HPDE6-E6E7 (cell line): ENCODE results near the gene MEI4.

Experiments used
- DNase-seq: peaks from one replicate; pipeline ENCODE4 v3.0.0; 2011; ENCODE audit warnings: missing footprints; ENCODE audit errors: extremely low spot score

The MEI4 gene

DNA sequence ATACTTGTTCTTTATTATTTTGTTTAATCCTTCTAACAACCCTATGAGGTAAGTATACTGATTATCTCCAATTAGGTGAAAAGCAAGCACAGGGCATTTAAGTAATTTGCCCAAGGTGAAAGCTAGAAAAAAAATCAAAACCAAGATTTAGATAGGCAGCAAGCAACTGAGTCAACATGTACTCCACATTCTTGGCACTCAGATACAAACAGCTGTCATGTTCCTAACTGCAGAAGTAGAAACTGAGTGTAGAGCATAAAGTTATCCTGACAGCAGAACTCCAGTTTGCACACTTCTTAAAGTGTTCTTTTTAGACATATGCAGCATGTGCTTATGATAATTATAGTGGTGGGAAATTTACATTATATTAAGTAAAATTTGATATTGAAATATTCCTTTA, 278.1 kb downstream of the MEI4 start:
- no peak for DNase-seq

DNA sequence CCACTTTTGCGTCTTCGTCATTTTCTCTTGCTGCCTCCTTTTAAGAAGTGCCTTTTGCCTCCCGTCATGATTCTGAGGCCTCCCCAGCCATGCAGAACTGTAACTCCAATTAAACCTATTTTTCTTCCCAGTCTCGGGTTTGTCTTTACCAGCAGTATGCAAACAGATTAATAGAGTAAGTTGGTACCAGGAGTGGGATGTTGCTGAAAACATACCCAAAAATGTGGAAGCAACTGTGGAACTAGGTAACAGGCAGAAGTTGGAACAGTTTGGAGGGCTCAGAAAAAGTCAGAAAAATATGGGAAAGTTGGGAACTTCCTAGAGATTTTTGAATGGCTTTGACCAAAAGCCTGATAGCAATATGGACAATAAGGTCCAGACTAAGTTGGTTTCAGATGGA, 309.2 kb downstream of the MEI4 start:
- no peak for DNase-seq

DNA sequence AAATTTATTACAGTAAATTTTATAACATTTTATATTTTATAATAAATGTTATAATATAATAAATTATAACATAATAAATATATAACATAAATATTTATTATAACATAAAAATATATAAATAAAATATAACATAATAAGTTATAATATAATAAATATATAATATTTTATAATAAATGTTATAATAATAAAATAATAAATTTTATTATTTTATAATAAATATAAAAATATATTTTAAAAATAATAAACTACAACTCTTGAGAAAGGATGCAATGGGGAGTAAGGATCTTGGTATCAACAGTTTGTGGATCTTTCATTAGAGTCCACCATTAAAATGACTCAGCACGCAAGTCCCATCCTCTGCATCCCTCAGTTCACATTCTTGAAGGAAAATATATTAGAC, 312.6 kb downstream of the MEI4 start:
- DNase-seq: no peak

DNA sequence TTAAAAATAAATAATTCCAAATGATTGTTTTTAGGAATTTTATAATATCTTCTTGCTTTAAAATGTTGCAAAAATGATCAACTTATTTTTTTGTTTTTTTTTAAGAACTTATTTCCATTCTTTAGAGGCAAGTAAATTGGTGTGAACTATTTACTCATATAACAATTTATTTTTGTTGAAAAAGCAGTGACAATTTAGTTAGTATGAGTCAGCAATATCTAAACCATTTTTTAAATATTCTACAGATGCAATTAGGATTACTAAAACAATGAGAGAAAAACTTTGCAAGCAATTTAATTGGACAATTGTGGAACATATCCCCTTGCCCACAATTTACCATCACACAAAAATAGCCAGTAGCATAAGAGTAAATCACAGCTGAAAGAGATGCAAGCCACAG, 319.5 kb downstream of the MEI4 start:
- no peak for DNase-seq
